Body of pancreas (tissue), 4 donors: ENCODE data around the gene HOXB4. TPM values are rescaled to one million over a fixed set of nuclear protein-coding genes. Genes with fewer than 3 reads are reported as not detected.

Experiments used
- ATAC-seq: fragments of 150-250 bp; one replicate; pipeline ENCODE4 v1.9.1; 2016
- DNase-seq, 4 donors: peaks; one replicate each; pipeline ENCODE4 v3.0.0-alpha.2; 2019
- H3K27ac ChIP-seq, 4 donors: fragments of 200-600 bp; sonication (generic); 1 replicate in 3 of 4; 2 replicates in 1 of 4; pipeline versions ENCODE4 v1.5.1 to v1.6.1; 2016 to 2019; ENCODE audit warnings: mild to moderate bottlenecking in 1 of 4, mixed read lengths in 1 of 4, moderate library complexity in 1 of 4
- H3K27me3 ChIP-seq, 2 donors: fragments of 200-600 bp; sonication (generic); one replicate each; pipeline ENCODE4 v1.6.0; 2016; ENCODE audit warnings: mild to moderate bottlenecking in 1 of 2
- H3K36me3 ChIP-seq, 2 donors: fragments of 200-600 bp; sonication (generic); replicated peaks in 1 of 2; 2 replicates each; pipeline ENCODE4 v1.5.1; 2016; ENCODE audit warnings: low read depth in 2 of 2; ENCODE audit not compliant: insufficient read depth in 1 of 2
- H3K4me1 ChIP-seq: fragments of 200-600 bp; sonication (generic); one replicate; pipeline ENCODE4 v1.6.0; 2016
- H3K4me3 ChIP-seq, 2 donors: fragments of 200-600 bp; sonication (generic); 1 replicate in 1 of 2; 2 replicates in 1 of 2; pipeline ENCODE4 v1.5.1; 2016 to 2019
- H3K9me3 ChIP-seq, 3 donors: fragments of 200-600 bp; sonication (generic); 1 replicate in 2 of 3; 2 replicates in 1 of 3; pipeline ENCODE4 v1.5.1; 2016
- POLR2A ChIP-seq, 3 donors: fragments of 450-650 bp; IDR thresholded peaks; one replicate each; pipeline ENCODE4 v1.6.1; 2016; ENCODE audit warnings: antibody characterized with exemption in 3 of 3, mild to moderate bottlenecking in 2 of 3
- WGBS, 2 donors: methylation state at CpG; one replicate each; pipeline ENCODE4 v1.1.5; 2017; 5-methylcytosine and 5-hydroxymethylcytosine counted together
- intact Hi-C: fragments of 100-400 bp; cut with DNase I; formaldehyde crosslinking; loops from one replicate; pipeline ENCODE4 v1.15.1; 2023
- total RNA-seq, 2 donors: library from RNA; depleted of rRNA; stranded (reverse); fragments of >200 nt; gene quantifications; one replicate each; pipeline ENCODE4 v1.1.0, GENCODE V29; 2016
- TF ChIP-seq, protein P1 (sequence below), 7 experiments: fragments of 450-650 bp in 4 of 7; fragments of 200-600 bp in 3 of 7; sonication (generic) in 3 of 7; IDR thresholded peaks; one replicate each; pipeline ENCODE4 v1.5.1; 2016 to 2019; ENCODE audit warnings: antibody characterized with exemption in 7 of 7

The HOXB4 gene
- total RNA-seq, 2 donors from 2014 or later = 0.26 to 2.3 TPM

DNA sequence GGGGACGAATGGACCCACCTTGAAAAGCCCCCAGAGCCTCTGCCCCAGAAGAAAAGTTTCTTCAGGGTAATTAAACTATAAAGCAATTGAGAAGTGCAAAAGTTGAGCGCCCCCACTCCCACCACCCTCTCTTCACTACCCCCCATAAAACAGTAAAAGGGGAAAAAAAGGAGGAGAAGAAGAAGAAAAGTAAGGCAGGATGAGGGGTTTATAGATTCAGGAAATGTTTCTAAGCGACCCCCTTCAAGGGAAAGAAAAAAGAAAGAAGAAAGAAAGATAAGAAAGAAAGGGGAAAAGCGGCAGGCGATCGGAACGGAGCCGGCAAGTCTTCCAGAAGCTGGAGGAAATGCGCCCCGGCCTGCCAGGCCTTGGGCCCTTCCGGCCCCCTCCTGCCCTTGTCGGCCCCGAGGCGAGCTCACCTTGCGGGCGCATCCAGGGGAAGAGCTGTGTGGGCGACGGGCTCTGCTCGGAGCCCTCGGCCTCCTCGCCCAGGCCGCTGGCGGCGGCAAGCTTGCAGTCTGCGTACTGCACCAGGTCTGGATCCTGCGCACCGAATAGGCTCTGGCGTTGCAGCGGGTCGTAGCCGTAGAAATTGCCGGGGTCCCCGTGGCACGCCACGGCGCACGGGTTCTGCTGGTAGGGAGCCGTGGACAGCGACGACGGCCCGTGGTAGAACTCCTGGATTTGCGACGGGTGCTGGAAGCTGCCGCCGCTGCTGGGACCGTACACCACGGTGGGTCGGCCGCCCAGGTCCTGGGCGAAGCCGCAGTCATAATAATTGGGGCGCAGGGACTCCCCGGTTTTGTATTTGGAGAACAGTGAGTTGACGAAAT is 35.9 kb upstream of the HOXB4 start:
- Histone ChIP-seq H3K27me3 (peaks cover 3 to 78% of the 10 kb centered on the region in 2 donors), H3K27ac (no peak overlapping the region), H3K4me3 (no peak overlapping the region), H3K9me3 (no peaks in the 10 kb centered on the region), H3K4me1 (peaks cover 39% of the 10 kb centered on the region), H3K36me3 (no peaks in the 10 kb centered on the region)
- ATAC-seq (no peak), DNase-seq (no peak)
- TF ChIP-seq POLR2A (IDR thresholded peaks at IDR 0.05) = no peak
- TF ChIP-seq, protein P1, sequence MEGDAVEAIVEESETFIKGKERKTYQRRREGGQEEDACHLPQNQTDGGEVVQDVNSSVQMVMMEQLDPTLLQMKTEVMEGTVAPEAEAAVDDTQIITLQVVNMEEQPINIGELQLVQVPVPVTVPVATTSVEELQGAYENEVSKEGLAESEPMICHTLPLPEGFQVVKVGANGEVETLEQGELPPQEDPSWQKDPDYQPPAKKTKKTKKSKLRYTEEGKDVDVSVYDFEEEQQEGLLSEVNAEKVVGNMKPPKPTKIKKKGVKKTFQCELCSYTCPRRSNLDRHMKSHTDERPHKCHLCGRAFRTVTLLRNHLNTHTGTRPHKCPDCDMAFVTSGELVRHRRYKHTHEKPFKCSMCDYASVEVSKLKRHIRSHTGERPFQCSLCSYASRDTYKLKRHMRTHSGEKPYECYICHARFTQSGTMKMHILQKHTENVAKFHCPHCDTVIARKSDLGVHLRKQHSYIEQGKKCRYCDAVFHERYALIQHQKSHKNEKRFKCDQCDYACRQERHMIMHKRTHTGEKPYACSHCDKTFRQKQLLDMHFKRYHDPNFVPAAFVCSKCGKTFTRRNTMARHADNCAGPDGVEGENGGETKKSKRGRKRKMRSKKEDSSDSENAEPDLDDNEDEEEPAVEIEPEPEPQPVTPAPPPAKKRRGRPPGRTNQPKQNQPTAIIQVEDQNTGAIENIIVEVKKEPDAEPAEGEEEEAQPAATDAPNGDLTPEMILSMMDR (IDR thresholded peaks at IDR 0.05) = no peak
- 5 to 10% methylated on average over 19 to 53 of the region's 55 CpGs for WGBS, 2 donors
- intact Hi-C loops = loop anchor here (10.0 kb wide), 1 partner anchor 279 kb away; no protein-coding TSS in a partner anchor

GRCh38 chr17:48612854-48613691 is 34.9 kb upstream of the HOXB4 start:
- H3K4me1 ChIP-seq = peaks cover 34% of the 10 kb centered on the region
- intact Hi-C loops = loop anchor here (10.0 kb wide), 1 partner anchor 278 kb away; no protein-coding TSS in a partner anchor
- DNase-seq (peak in 1 of 4 donors; percentile 31), ATAC-seq (peak; percentile 19)
- H3K9me3 ChIP-seq = no peaks in the 10 kb centered on the region
- H3K36me3 ChIP-seq = no peaks in the 10 kb centered on the region
- H3K27ac ChIP-seq = no peak overlapping the region
- TF ChIP-seq POLR2A (IDR thresholded peaks at IDR 0.05) = no peak
- TF ChIP-seq, protein P1 (IDR thresholded peaks at IDR 0.05) = peak in 2 of 7 experiments; percentile 16 to 19
- 4 to 5% methylated on average over 46 to 67 of the region's 67 CpGs for WGBS, 2 donors
- H3K4me3 ChIP-seq = no peak overlapping the region
- peaks cover 3 to 74% of the 10 kb centered on the region in 2 donors for H3K27me3 ChIP-seq

DNA sequence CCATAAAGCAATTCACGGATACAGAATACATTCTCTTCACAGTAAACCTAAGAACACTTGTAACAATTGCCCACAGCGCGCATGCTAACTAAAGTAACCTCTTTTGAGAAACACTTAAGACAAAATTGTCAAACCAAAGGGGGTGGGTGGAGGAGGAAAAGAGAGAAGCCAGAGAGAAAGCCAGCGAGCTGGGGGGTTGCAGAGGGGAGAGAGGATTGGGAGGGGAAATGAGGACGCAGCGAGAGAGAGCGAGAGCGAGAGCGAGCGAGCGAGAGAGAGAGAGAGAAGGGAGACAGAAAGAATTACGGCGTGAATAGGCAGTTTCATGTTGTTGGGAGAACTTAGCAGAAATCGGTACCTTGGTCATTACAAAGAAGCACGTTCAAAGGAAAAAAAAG is 34.3 kb upstream of the HOXB4 start:
- no peak for TF ChIP-seq POLR2A (IDR thresholded peaks at IDR 0.05)
- TF ChIP-seq, protein P1 (IDR thresholded peaks at IDR 0.05) = no peak
- no peak overlapping the region for H3K4me3 ChIP-seq
- H3K27ac ChIP-seq = no peak overlapping the region
- peaks cover 3 to 68% of the 10 kb centered on the region in 2 donors for H3K27me3 ChIP-seq
- intact Hi-C loops = loop anchor here (10.0 kb wide), 1 partner anchor 278 kb away; no protein-coding TSS in a partner anchor
- no peaks in the 10 kb centered on the region for H3K9me3 ChIP-seq
- WGBS, 2 donors = 4 to 9% methylated on average over 15 of the region's 15 CpGs
- H3K36me3 ChIP-seq = no peaks in the 10 kb centered on the region
- peaks cover 34% of the 10 kb centered on the region for H3K4me1 ChIP-seq
- no peak for ATAC-seq
- no peak for DNase-seq

GRCh38 chr17:48611681-48612455 is 33.7 kb upstream of the HOXB4 start:
- no peak overlapping the region for H3K27ac ChIP-seq
- H3K36me3 ChIP-seq = no peaks in the 10 kb centered on the region
- peaks cover 34% of the 10 kb centered on the region for H3K4me1 ChIP-seq
- H3K9me3 ChIP-seq = no peaks in the 10 kb centered on the region
- no peak for DNase-seq
- H3K27me3 ChIP-seq = peaks cover 3 to 69% of the 10 kb centered on the region in 2 donors
- no peak overlapping the region for H3K4me3 ChIP-seq
- intact Hi-C loops = loop anchor here (10.0 kb wide), 1 partner anchor 277 kb away; no protein-coding TSS in a partner anchor
- ATAC-seq = no peak
- TF ChIP-seq POLR2A (IDR thresholded peaks at IDR 0.05) = no peak
- TF ChIP-seq, protein P1 (IDR thresholded peaks at IDR 0.05) = no peak
- WGBS, 2 donors = 7 to 14% methylated on average over 34 to 36 of the region's 36 CpGs
